B cell (primary cell): Measurements from ENCODE around the gene VSTM2L. TPM values are rescaled to one million over a fixed set of nuclear protein-coding genes. Genes with fewer than 3 reads are reported as not detected.

ENCODE experiments used
- ATAC-seq: fragments of 200-7000 bp; cut with Tn5 transposase; one replicate; pipeline ENCODE4 v1.10.0; 2021; ENCODE audit warnings: low read depth, mild to moderate bottlenecking, moderate number of reproducible peaks, moderate library complexity
- CTCF ChIA-PET: fragments of 350-600 bp; sonication (Branson Sonifier 250); formaldehyde crosslinking; loops from one replicate; lab custom pipeline; 2021; ENCODE audit warnings: antibody characterized with exemption, inconsistent platforms; lab: Charles Lee
- POLR2A ChIA-PET: fragments of 350-600 bp; sonication (Branson Sonifier 250); formaldehyde crosslinking; loops from one replicate; lab custom pipeline; 2021; ENCODE audit warnings: antibody characterized with exemption; lab: Charles Lee
- DNase-seq: peaks from one replicate; pipeline ENCODE4 v3.0.0; 2013
- H2AFZ ChIP-seq: 2 replicates; pipeline ENCODE4 v1.6.1; 2012; ENCODE audit warnings: mild to moderate bottlenecking, low read depth, low read length; ENCODE audit not compliant: insufficient read depth, poor library complexity, severe bottlenecking
- H3K27ac ChIP-seq, 2 donors: 1 replicate in 1 of 2; 2 replicates in 1 of 2; pipeline ENCODE4 v1.5.1; 2012 to 2013; ENCODE audit warnings: low read length in 2 of 2, mild to moderate bottlenecking in 2 of 2, moderate library complexity in 1 of 2
- H3K27me3 ChIP-seq, 4 experiments: fragments of 200-600 bp in 1 of 4; sonication (generic) in 1 of 4; replicated peaks in 1 of 4; 1 replicate in 2 of 4; 2 replicates in 2 of 4; pipeline versions ENCODE4 v1.6.1 to v1.7.0; 2013 to 2016; ENCODE audit warnings: low read length in 3 of 4, mild to moderate bottlenecking in 2 of 4, mixed read lengths in 1 of 4, moderate library complexity in 1 of 4; ENCODE audit not compliant: insufficient read depth in 4 of 4, control insufficient read depth in 3 of 4; ENCODE audit errors: control extremely low read depth in 1 of 4
- H3K36me3 ChIP-seq, 2 experiments: replicated peaks in 1 of 2; 1 replicate in 1 of 2; 2 replicates in 1 of 2; pipeline versions ENCODE4 v1.6.1 to v1.7.1; 2013; ENCODE audit warnings: low read length in 1 of 2; ENCODE audit not compliant: insufficient read depth in 2 of 2, control insufficient read depth in 1 of 2; ENCODE audit errors: control extremely low read depth in 1 of 2, extremely low read depth in 1 of 2
- H3K4me1 ChIP-seq, 2 donors: fragments of 200-600 bp in 1 of 2; sonication (generic) in 1 of 2; 1 replicate in 1 of 2; 2 replicates in 1 of 2; pipeline versions ENCODE4 v1.5.1 to v1.6.1; 2013 to 2017; ENCODE audit warnings: low read length in 2 of 2; ENCODE audit not compliant: control insufficient read depth in 2 of 2, insufficient read depth in 2 of 2
- H3K4me2 ChIP-seq: replicated peaks from 2 replicates; pipeline ENCODE3; 2012; ENCODE audit warnings: mild to moderate bottlenecking, low read depth, low read length; ENCODE audit not compliant: poor library complexity, severe bottlenecking
- H3K4me3 ChIP-seq, 5 experiments: fragments of 200-600 bp in 1 of 5; sonication (generic) in 1 of 5; 1 replicate in 3 of 5; 2 replicates in 2 of 5; pipeline versions ENCODE4 v1.5.1 to v1.7.0; 2011 to 2016; ENCODE audit warnings: low read length in 4 of 5, mild to moderate bottlenecking in 4 of 5, low read depth in 2 of 5, control low read depth in 1 of 5, moderate library complexity in 1 of 5; ENCODE audit not compliant: insufficient read depth in 1 of 5; ENCODE audit errors: control extremely low read depth in 1 of 5, extremely low read depth in 1 of 5
- H3K79me2 ChIP-seq: fragments of 200-600 bp; sonication (generic); one replicate; pipeline ENCODE4 v1.6.0; 2016; ENCODE audit warnings: low read length; ENCODE audit not compliant: control insufficient read depth, insufficient read depth
- H3K9ac ChIP-seq: fragments of 200-600 bp; sonication (generic); 2 replicates; pipeline ENCODE4 v1.6.1; 2017; ENCODE audit warnings: mild to moderate bottlenecking, low read length, moderate library complexity
- H3K9me3 ChIP-seq, 3 donors: one replicate each; pipeline versions ENCODE4 v1.6.1 to v1.7.1; 2013; ENCODE audit warnings: low read length in 2 of 3; ENCODE audit not compliant: control insufficient read depth in 2 of 3, insufficient read depth in 1 of 3; ENCODE audit errors: control extremely low read depth in 1 of 3
- H4K20me1 ChIP-seq: 2 replicates; pipeline ENCODE4 v1.6.0; 2012; ENCODE audit warnings: mild to moderate bottlenecking, low read length; ENCODE audit not compliant: insufficient read depth, control insufficient read depth, poor library complexity, severe bottlenecking
- H3K27ac Mint-ChIP-seq: one replicate; pipeline ENCODE4 v1.8.0; 2021; ENCODE audit warnings: mixed read lengths
- H3K27me3 Mint-ChIP-seq: one replicate; pipeline ENCODE4 v1.8.0; 2021; ENCODE audit warnings: mixed read lengths
- H3K4me1 Mint-ChIP-seq: one replicate; pipeline ENCODE4 v1.8.0; 2021; ENCODE audit warnings: mixed read lengths
- H3K4me3 Mint-ChIP-seq: one replicate; pipeline ENCODE4 v1.8.0; 2021; ENCODE audit warnings: mixed read lengths
- H3K9me3 Mint-ChIP-seq: one replicate; pipeline ENCODE4 v1.8.0; 2022; ENCODE audit warnings: mixed read lengths; ENCODE audit not compliant: insufficient read depth
- EZH2 ChIP-seq: IDR thresholded peaks from 2 replicates; pipeline ENCODE4 v1.6.1; 2012; ENCODE audit warnings: borderline replicate concordance, low read depth, mild to moderate bottlenecking, moderate library complexity, low read length; ENCODE audit not compliant: insufficient read depth, poor library complexity, severe bottlenecking
- WGBS: methylation state at CpG from one replicate; pipeline ENCODE4 v1.1.5; 2013; ENCODE audit warnings: missing lambda C conversion rate; ENCODE audit not compliant: insufficient coverage; 5-methylcytosine and 5-hydroxymethylcytosine counted together
- intact Hi-C: fragments of 100-400 bp; cut with micrococcal nuclease; formaldehyde crosslinking; loops from one replicate; pipeline ENCODE4 v1.10.0; 2022
- polyA plus RNA-seq: library from polyadenylated mRNA; depleted of rRNA; stranded (reverse); fragments of >200 nt; gene quantifications from 2 replicates; pipeline ENCODE4 v1.2.3, GENCODE V29; 2012
- total RNA-seq, 2 donors: library from RNA; stranded (reverse); fragments of 120-200 nt in 1 of 2; gene quantifications; 1 replicate in 1 of 2; 2 replicates in 1 of 2; pipeline versions ENCODE4 v1.2.3 to v1.2.4, GENCODE V29; 2013 to 2022
- TF ChIP-seq, protein P1 (sequence below): fragments of 200-600 bp; IDR thresholded peaks from one replicate; pipeline ENCODE4 v1.8.0; 2022; ENCODE audit warnings: antibody characterized with exemption, mild to moderate bottlenecking

Gene VSTM2L
- total and polyA plus RNA-seq, 2 donors (not counting 1 experiment from before 2014, with no cell fraction given), result 0.25 TPM; not detected in 1

DNA sequence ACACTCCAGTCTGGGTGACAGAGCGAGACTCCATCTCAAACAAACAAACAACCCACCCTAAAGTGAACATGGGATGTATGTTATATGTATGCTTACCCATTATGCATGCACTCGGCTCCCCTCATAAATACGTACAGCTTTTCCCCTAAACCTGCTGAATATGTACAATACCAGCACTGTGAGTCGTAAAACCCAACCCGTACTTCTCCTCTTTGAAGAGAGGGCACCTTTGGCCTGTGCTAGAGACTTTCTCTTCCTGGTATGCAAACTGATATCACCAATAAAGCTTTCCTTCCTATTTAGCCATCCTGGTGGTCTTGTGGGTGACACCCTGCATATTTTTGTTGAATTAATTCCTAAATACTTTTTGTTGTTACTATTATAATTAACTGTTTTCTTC, 51.3 kb downstream of the VSTM2L start:
- no peak overlapping the region for H3K4me3 Mint-ChIP-seq
- ChIA-PET POLR2A (no interaction called here), CTCF (no interaction called here)
- H3K4me1 Mint-ChIP-seq, result no peaks in the 10 kb centered on the region
- Histone ChIP-seq H3K4me1 (no peaks in the 10 kb centered on the region), H3K9me3 (no peaks in the 10 kb centered on the region), H3K79me2 (no peaks in the 10 kb centered on the region), H3K4me3 (no peak overlapping the region), H4K20me1 (no peaks in the 10 kb centered on the region), H3K27ac (no peak overlapping the region), H3K4me2 (no peak overlapping the region), H3K27me3 (no peaks in the 10 kb centered on the region), H2AFZ (no peak overlapping the region), H3K9ac (no peak overlapping the region), H3K36me3 (no peaks in the 10 kb centered on the region)
- intact Hi-C loops, result no loop called here
- peaks cover 13% of the 10 kb centered on the region for H3K27me3 Mint-ChIP-seq
- WGBS, result 88% methylated on average over 3 of the region's 5 CpGs
- H3K9me3 Mint-ChIP-seq, result no peaks in the 10 kb centered on the region
- ATAC-seq, result no peak
- H3K27ac Mint-ChIP-seq, result no peak overlapping the region
- no peak for DNase-seq
- TF ChIP-seq, protein P1, sequence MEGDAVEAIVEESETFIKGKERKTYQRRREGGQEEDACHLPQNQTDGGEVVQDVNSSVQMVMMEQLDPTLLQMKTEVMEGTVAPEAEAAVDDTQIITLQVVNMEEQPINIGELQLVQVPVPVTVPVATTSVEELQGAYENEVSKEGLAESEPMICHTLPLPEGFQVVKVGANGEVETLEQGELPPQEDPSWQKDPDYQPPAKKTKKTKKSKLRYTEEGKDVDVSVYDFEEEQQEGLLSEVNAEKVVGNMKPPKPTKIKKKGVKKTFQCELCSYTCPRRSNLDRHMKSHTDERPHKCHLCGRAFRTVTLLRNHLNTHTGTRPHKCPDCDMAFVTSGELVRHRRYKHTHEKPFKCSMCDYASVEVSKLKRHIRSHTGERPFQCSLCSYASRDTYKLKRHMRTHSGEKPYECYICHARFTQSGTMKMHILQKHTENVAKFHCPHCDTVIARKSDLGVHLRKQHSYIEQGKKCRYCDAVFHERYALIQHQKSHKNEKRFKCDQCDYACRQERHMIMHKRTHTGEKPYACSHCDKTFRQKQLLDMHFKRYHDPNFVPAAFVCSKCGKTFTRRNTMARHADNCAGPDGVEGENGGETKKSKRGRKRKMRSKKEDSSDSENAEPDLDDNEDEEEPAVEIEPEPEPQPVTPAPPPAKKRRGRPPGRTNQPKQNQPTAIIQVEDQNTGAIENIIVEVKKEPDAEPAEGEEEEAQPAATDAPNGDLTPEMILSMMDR, result no peak
- TF ChIP-seq EZH2, result no peak

DNA sequence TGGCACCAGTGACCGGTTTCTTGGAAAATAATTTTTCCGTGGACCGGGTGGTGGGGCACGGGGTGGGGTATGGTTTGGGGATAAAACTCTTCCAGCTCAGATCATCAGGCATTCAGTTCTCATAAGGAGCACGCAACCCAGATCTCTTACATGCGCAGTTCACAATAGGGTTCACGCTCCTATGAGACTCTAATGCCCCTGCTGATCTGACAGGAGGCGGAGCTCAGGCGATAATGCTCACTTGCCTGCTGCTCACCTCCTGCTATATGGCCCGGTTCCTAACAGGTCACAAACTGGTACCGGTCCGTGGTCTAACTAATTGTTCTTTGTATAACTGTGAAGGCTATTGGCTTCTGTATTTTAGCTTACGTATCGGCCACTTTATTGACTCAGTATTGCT, 51.7 kb downstream of the VSTM2L start:
- TF ChIP-seq EZH2, result no peak
- peaks cover 13% of the 10 kb centered on the region for H3K27me3 Mint-ChIP-seq
- no peak overlapping the region for H2AFZ ChIP-seq
- H3K4me3 Mint-ChIP-seq, result no peak overlapping the region
- H3K27ac Mint-ChIP-seq, result no peak overlapping the region
- no peak overlapping the region for H3K9ac ChIP-seq
- no peaks in the 10 kb centered on the region for H3K4me1 ChIP-seq
- H4K20me1 ChIP-seq, result no peaks in the 10 kb centered on the region
- no peak overlapping the region for H3K4me2 ChIP-seq
- no peaks in the 10 kb centered on the region for H3K4me1 Mint-ChIP-seq
- no peaks in the 10 kb centered on the region for H3K36me3 ChIP-seq
- no peak overlapping the region for H3K27ac ChIP-seq
- ATAC-seq, result no peak
- no peak for DNase-seq
- CTCF ChIA-PET, result no interaction called here
- no peaks in the 10 kb centered on the region for H3K79me2 ChIP-seq
- H3K4me3 ChIP-seq, result no peak overlapping the region
- H3K9me3 Mint-ChIP-seq, result no peaks in the 10 kb centered on the region
- WGBS, result 78% methylated on average over 7 of the region's 14 CpGs
- intact Hi-C loops, result no loop called here
- no peaks in the 10 kb centered on the region for H3K27me3 ChIP-seq
- H3K9me3 ChIP-seq, result no peaks in the 10 kb centered on the region
- POLR2A ChIA-PET, result no interaction called here
